ENCODE measurements around the gene SPACA9. TPM values are rescaled to one million over a fixed set of nuclear protein-coding genes. Genes with fewer than 3 reads are reported as not detected.

Gene SPACA9
- total RNA-seq (2021) (18.4 and 19.2 TPM in 2 replicates), Bru-seq, nascent RNA (percentile 49 among the genes with signal in this experiment), BruChase-seq, experiment 1, labeled RNA remaining after a 2-hour chase (percentile 45 among the genes with signal in this experiment), BruChase-seq, experiment 2, labeled RNA remaining after a 6-hour chase (percentile 69 among the genes with signal in this experiment)
- long read RNA-seq, transcript SPACA9-203 (4 exons, 2,536 nt): major isoform, 18 of 52 reads
- long read RNA-seq, partial matches to known transcripts: 25 of 52 reads
- long read RNA-seq, other reads (novel, unspliced or antisense): 9 of 52 reads

DNA sequence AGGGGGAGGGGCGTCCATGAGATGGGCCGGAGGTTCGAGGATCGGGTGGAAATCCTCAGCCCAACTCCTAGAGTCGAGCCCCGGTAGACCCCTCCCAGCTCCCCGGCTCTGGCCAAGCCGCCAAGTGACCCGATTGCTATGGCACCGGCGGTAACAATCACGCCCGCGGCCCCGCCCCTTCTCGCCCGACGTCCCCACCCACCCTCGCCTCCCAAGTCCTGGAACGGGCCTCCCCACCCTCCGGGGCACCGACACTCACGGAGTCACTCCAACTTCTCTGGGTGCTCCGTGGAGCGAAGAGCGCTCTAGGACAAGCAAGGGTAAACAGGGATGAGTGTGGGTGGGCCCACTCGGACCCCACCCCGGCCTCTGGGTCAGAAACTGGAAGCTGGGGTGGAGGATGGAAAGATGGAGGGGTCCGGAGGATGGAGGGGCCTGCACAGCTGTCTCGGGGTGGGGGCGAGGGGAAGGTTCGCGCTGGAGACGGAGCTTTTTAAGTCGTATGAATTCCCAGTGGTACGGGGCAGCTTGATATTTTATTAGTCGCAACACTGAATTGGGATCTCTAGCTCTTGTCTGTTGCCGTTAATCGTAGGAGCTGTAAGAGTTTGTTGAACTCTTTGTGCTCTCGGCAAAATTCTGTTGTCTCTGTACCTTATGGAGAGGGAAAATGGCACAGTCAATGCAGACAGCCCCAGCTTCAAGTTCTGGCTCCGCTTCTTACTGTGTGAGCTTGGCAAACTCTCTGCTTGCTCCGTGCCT, at the start of gene SPACA9:
Gene SPACA9, plus strand, starts transcription at position 204 of the 762 bp plus-strand sequence. CDS start 5,050 bp downstream, outside the sequence.
- peaks cover 22% of the 10 kb centered on the region for H3F3A ChIP-seq (ENCODE audit: insufficient read depth, low read depth)
- H3K27ac ChIP-seq: peak within 1 kb of the TSS; percentile 45
- H3K9me2 ChIP-seq (ENCODE audit: insufficient read depth): no peaks in the 10 kb centered on the region
- no peaks in the 10 kb centered on the region for H3K27me3 ChIP-seq (ENCODE audit: insufficient read depth, low read depth)
- no peaks in the 10 kb centered on the region for H3K9me3 ChIP-seq (ENCODE audit: insufficient read depth, low read depth)
- 0 out of 2 replicates have a peak, but pooled peaks cover 4% of the 10 kb centered on the region for H3K4me1 ChIP-seq (replicated peaks; ENCODE audit: insufficient read depth)
- CTCF ChIA-PET: no interaction called here
- DNase-seq: peak in 1 of 2 experiments; percentile 64
- H2AFZ ChIP-seq: peak within 1 kb of the TSS; percentile 100
- H4K20me1 ChIP-seq (ENCODE audit: insufficient read depth): no peaks in the 10 kb centered on the region
- H3K79me2 ChIP-seq (ENCODE audit: low read depth): no peaks in the 10 kb centered on the region
- no peaks in the 10 kb centered on the region for H3K36me3 ChIP-seq (ENCODE audit: low read depth)
- peak within 1 kb of the TSS; percentile 97 for H3K4me3 ChIP-seq
- intact Hi-C loops (cut with micrococcal nuclease; ENCODE audit: unreplicated experiment): no loop called here
- no peak for TF ChIP-seq EZH2 (IDR thresholded peaks at IDR 0.05; ENCODE audit: low read depth)
- TF ChIP-seq, protein P1, sequence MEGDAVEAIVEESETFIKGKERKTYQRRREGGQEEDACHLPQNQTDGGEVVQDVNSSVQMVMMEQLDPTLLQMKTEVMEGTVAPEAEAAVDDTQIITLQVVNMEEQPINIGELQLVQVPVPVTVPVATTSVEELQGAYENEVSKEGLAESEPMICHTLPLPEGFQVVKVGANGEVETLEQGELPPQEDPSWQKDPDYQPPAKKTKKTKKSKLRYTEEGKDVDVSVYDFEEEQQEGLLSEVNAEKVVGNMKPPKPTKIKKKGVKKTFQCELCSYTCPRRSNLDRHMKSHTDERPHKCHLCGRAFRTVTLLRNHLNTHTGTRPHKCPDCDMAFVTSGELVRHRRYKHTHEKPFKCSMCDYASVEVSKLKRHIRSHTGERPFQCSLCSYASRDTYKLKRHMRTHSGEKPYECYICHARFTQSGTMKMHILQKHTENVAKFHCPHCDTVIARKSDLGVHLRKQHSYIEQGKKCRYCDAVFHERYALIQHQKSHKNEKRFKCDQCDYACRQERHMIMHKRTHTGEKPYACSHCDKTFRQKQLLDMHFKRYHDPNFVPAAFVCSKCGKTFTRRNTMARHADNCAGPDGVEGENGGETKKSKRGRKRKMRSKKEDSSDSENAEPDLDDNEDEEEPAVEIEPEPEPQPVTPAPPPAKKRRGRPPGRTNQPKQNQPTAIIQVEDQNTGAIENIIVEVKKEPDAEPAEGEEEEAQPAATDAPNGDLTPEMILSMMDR (conservative IDR thresholded peaks at IDR 0.05): no peak
- POLR2A ChIA-PET (ENCODE audit: unreplicated experiment): no interaction called here
- TSS peak; percentile 71 for BruUV-seq (replicated peaks)
- H3K4me2 ChIP-seq: peak within 1 kb of the TSS; percentile 91

DNA sequence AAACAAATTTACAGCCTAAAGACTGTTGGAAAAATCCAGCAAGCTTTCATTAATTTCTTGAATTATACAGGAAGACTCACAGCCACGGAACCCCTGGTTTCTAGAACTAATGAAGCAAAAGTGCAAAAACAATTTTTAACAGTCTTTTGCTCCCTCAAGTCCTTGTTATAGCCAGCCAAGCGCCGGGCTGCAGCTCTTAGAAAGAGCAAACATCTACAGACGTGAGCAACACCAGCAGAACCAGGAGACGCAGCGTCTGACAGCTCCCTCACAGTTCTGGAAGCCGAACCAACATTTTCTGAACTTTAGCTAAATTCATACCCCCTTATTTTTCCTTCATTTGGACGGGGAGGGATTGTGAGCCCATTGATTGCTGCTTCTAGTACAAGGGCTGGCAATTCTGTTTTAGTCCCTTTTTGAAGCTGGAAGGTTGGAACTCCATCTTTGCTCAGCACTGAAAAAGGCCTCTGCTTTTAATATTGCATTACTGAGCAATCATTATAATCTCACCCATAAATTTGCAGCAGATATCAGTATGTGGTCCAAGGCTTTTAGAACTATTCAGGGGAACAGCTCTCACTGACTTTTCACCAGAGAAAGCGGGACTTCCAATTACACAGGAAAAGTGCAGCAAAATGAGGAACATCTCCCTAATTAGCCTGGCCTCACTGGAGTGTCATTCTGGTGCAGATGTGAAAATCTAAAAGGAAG, 46.4 kb upstream of the SPACA9 start:
- CTCF ChIA-PET: interaction anchor here (0.7 kb wide), 1 partner anchor 18 kb away, joined by 3 read pairs; no protein-coding TSS in a partner anchor
- H3K4me2 ChIP-seq: no peak overlapping the region
- BruUV-seq (replicated peaks): no TSS peak
- H3K27me3 ChIP-seq (ENCODE audit: insufficient read depth, low read depth): no peaks in the 10 kb centered on the region
- H3K9me2 ChIP-seq (ENCODE audit: insufficient read depth): no peaks in the 10 kb centered on the region
- DNase-seq: no peak
- no peaks in the 10 kb centered on the region for H3K79me2 ChIP-seq (ENCODE audit: low read depth)
- no peak overlapping the region for H2AFZ ChIP-seq
- intact Hi-C loops (cut with micrococcal nuclease; ENCODE audit: unreplicated experiment): no loop called here
- H3K4me1 ChIP-seq (replicated peaks; ENCODE audit: insufficient read depth): no peaks in the 10 kb centered on the region
- no peak overlapping the region for H3K4me3 ChIP-seq
- no peaks in the 10 kb centered on the region for H3K9me3 ChIP-seq (ENCODE audit: insufficient read depth, low read depth)
- H4K20me1 ChIP-seq (ENCODE audit: insufficient read depth): no peaks in the 10 kb centered on the region
- no peak for TF ChIP-seq EZH2 (IDR thresholded peaks at IDR 0.05; ENCODE audit: low read depth)
- TF ChIP-seq, protein P1 (conservative IDR thresholded peaks at IDR 0.05): no peak
- H3K36me3 ChIP-seq (ENCODE audit: low read depth): no peaks in the 10 kb centered on the region
- H3F3A ChIP-seq (ENCODE audit: insufficient read depth, low read depth): no peaks in the 10 kb centered on the region
- H3K27ac ChIP-seq: no peak overlapping the region
- POLR2A ChIA-PET (ENCODE audit: unreplicated experiment): no interaction called here

DNA sequence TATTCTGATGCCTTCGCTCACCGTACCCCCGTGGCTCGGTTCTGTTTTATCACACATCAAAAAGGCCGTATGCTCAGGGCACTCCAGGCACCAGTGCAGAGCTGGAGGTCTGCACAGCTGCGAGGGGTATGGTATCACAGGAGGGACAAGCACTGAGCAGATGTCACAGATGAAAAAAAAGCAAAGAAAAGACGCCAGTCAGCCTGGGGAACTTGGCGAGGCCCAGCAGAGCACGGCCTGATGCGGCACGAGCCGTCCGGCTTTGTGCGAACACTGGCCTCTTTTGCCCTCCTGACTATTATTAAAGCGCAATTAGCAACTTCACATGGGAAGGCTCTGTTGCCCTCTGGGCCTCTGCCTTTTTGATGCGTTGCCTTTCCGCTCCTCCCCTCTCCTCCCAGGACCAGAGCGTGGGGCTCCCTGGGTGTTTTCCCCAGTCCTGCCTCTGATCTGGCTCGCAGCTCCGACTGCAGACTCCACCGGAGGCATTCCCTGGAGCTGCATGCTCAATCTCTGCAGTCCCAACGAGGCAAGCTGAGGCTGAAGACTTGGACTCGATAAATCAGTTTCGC, 45.1 kb upstream of the SPACA9 start:
- H3K27me3 ChIP-seq (ENCODE audit: insufficient read depth, low read depth): no peaks in the 10 kb centered on the region
- H3K36me3 ChIP-seq (ENCODE audit: low read depth): no peaks in the 10 kb centered on the region
- H3K9me3 ChIP-seq (ENCODE audit: insufficient read depth, low read depth): no peaks in the 10 kb centered on the region
- BruUV-seq (replicated peaks): no TSS peak
- no peak overlapping the region for H3K4me3 ChIP-seq
- no peaks in the 10 kb centered on the region for H3K4me1 ChIP-seq (replicated peaks; ENCODE audit: insufficient read depth)
- H3K27ac ChIP-seq: no peak overlapping the region
- TF ChIP-seq EZH2 (IDR thresholded peaks at IDR 0.05; ENCODE audit: low read depth): no peak
- TF ChIP-seq, protein P1 (conservative IDR thresholded peaks at IDR 0.05): no peak
- no peak overlapping the region for H3K4me2 ChIP-seq
- no peaks in the 10 kb centered on the region for H3K79me2 ChIP-seq (ENCODE audit: low read depth)
- ChIA-PET CTCF (no interaction called here), POLR2A (ENCODE audit: unreplicated experiment) (no interaction called here)
- H3K9me2 ChIP-seq (ENCODE audit: insufficient read depth): no peaks in the 10 kb centered on the region
- no peaks in the 10 kb centered on the region for H3F3A ChIP-seq (ENCODE audit: insufficient read depth, low read depth)
- intact Hi-C loops (cut with micrococcal nuclease; ENCODE audit: unreplicated experiment): no loop called here
- H2AFZ ChIP-seq: no peak overlapping the region
- no peak for DNase-seq
- no peaks in the 10 kb centered on the region for H4K20me1 ChIP-seq (ENCODE audit: insufficient read depth)
